OCI-LY3 (cell line): ENCODE measurements around the gene CSRNP3.

Experiments
- CTCF ChIP-seq: fragments of 200-600, 300-600 bp; sonication (generic); IDR thresholded peaks from 2 replicates; pipeline ENCODE4 v1.5.1; 2014; ENCODE audit warnings: antibody characterized with exemption, low read length, low read depth
- EZH2phosphoT487 ChIP-seq: fragments of 200-600 bp; shearing (Covaris generic); IDR thresholded peaks from 2 replicates; pipeline ENCODE4 v1.6.1; 2018; ENCODE audit warnings: antibody characterized with exemption, mixed run types, low read depth

- TF ChIP-seq CTCF, result no peak
- no peak for TF ChIP-seq EZH2phosphoT487
Measured at GRCh38 chr2:165435611-165436010, 33.9 kb upstream of the CSRNP3 start.
